Measurements from ENCODE around the gene ECT2L. TPM values are rescaled to one million over a fixed set of nuclear protein-coding genes. Genes with fewer than 3 reads are reported as not detected.
A peak's percentile ranks its signal among the peaks of the same experiment; 100 is the strongest.

Gene ECT2L
- total and polyA plus RNA-seq, 2 of the 13 experiments (the other 11 are each of a cell fraction or from before 2014, with no cell fraction given): 0.12 TPM; not detected in 1

- TF ChIP-seq, protein P1, sequence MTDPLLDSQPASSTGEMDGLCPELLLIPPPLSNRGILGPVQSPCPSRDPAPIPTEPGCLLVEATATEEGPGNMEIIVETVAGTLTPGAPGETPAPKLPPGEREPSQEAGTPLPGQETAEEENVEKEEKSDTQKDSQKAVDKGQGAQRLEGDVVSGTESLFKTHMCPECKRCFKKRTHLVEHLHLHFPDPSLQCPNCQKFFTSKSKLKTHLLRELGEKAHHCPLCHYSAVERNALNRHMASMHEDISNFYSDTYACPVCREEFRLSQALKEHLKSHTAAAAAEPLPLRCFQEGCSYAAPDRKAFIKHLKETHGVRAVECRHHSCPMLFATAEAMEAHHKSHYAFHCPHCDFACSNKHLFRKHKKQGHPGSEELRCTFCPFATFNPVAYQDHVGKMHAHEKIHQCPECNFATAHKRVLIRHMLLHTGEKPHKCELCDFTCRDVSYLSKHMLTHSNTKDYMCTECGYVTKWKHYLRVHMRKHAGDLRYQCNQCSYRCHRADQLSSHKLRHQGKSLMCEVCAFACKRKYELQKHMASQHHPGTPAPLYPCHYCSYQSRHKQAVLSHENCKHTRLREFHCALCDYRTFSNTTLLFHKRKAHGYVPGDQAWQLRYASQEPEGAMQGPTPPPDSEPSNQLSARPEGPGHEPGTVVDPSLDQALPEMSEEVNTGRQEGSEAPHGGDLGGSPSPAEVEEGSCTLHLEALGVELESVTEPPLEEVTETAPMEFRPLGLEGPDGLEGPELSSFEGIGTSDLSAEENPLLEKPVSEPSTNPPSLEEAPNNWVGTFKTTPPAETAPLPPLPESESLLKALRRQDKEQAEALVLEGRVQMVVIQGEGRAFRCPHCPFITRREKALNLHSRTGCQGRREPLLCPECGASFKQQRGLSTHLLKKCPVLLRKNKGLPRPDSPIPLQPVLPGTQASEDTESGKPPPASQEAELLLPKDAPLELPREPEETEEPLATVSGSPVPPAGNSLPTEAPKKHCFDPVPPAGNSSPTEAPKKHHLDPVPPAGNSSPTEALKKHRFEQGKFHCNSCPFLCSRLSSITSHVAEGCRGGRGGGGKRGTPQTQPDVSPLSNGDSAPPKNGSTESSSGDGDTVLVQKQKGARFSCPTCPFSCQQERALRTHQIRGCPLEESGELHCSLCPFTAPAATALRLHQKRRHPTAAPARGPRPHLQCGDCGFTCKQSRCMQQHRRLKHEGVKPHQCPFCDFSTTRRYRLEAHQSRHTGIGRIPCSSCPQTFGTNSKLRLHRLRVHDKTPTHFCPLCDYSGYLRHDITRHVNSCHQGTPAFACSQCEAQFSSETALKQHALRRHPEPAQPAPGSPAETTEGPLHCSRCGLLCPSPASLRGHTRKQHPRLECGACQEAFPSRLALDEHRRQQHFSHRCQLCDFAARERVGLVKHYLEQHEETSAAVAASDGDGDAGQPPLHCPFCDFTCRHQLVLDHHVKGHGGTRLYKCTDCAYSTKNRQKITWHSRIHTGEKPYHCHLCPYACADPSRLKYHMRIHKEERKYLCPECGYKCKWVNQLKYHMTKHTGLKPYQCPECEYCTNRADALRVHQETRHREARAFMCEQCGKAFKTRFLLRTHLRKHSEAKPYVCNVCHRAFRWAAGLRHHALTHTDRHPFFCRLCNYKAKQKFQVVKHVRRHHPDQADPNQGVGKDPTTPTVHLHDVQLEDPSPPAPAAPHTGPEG (CRISPR knock-in tag; IDR thresholded peaks at IDR 0.05): 0 out of 2 replicates have a peak, but pooled peaks have one; percentile 59
- TF ChIP-seq GABPB1 (CRISPR knock-in tag; IDR thresholded peaks at IDR 0.05): peak; percentile 99
- peak; percentile 70 for TF ChIP-seq JUN (CRISPR knock-in tag; IDR thresholded peaks at IDR 0.05)
- TF ChIP-seq MXI1 (IDR thresholded peaks at IDR 0.05; ENCODE audit: borderline replicate concordance, low read depth, low read length): peak; percentile 96; the same call in 2 of the 3 replicates
- no peak for TF ChIP-seq ZNF331 (CRISPR knock-in tag; IDR thresholded peaks at IDR 0.05)
- TF ChIP-seq SNAPC5 (CRISPR knock-in tag; IDR thresholded peaks at IDR 0.05; ENCODE audit: borderline replicate concordance): no peak
- no peak for TF ChIP-seq PLRG1 (conservative IDR thresholded peaks at IDR 0.05)
- peak; percentile 57; the same call in 1 of the 2 replicates for TF ChIP-seq ZNF343 (CRISPR knock-in tag; IDR thresholded peaks at IDR 0.05)
- no peak for TF ChIP-seq PRDM4 (CRISPR knock-in tag; IDR thresholded peaks at IDR 0.05; ENCODE audit: borderline replicate concordance)
- peak; percentile 79; the same call in 1 of the 2 replicates for TF ChIP-seq RXRA (CRISPR knock-in tag; IDR thresholded peaks at IDR 0.05)
- TF ChIP-seq, protein P2, sequence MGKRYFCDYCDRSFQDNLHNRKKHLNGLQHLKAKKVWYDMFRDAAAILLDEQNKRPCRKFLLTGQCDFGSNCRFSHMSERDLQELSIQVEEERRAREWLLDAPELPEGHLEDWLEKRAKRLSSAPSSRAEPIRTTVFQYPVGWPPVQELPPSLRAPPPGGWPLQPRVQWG (CRISPR knock-in tag; IDR thresholded peaks at IDR 0.05; ENCODE audit: borderline replicate concordance, low read depth): no peak
- no peak for TF ChIP-seq NR2F6 (IDR thresholded peaks at IDR 0.05)
- TF ChIP-seq NR2F6 (CRISPR knock-in tag; IDR thresholded peaks at IDR 0.05): no peak
- TF ChIP-seq MXD3 (CRISPR knock-in tag; IDR thresholded peaks at IDR 0.05): peak; percentile 69
- no peak for TF ChIP-seq MZF1 (CRISPR knock-in tag; IDR thresholded peaks at IDR 0.05; ENCODE audit: borderline replicate concordance)
- TF ChIP-seq ZSCAN20 (CRISPR knock-in tag; IDR thresholded peaks at IDR 0.05; ENCODE audit: borderline replicate concordance): peak; percentile 88; the same call in 1 of the 2 replicates
- TF ChIP-seq ZMYM2 (CRISPR knock-in tag; IDR thresholded peaks at IDR 0.05): no peak
- TF ChIP-seq TGIF2 (CRISPR knock-in tag; IDR thresholded peaks at IDR 0.05): no peak
- no peak for TF ChIP-seq ZFP36 (IDR thresholded peaks at IDR 0.05; ENCODE audit: borderline replicate concordance, low read depth, low read length, partially characterized antibody)
- no peak for TF ChIP-seq ATM (IDR thresholded peaks at IDR 0.05; ENCODE audit: borderline replicate concordance)
Observed at GRCh38 chr6:138773177-138774091, 22.5 kb upstream of the ECT2L start, which contains the start of gene CCDC28A (continued).
